LNCAP (cell line): ENCODE measurements around the gene CBX4.

Source experiments
- CTCF ChIP-seq: fragments of 450-650 bp; IDR thresholded peaks from 2 replicates; pipeline ENCODE4 v1.5.1; 2017; ENCODE audit warnings: mild to moderate bottlenecking

Gene CBX4

GRCh38 chr17:79832218-79833109 is 6.8 kb downstream of the CBX4 start:
- TF ChIP-seq CTCF: no peak

DNA sequence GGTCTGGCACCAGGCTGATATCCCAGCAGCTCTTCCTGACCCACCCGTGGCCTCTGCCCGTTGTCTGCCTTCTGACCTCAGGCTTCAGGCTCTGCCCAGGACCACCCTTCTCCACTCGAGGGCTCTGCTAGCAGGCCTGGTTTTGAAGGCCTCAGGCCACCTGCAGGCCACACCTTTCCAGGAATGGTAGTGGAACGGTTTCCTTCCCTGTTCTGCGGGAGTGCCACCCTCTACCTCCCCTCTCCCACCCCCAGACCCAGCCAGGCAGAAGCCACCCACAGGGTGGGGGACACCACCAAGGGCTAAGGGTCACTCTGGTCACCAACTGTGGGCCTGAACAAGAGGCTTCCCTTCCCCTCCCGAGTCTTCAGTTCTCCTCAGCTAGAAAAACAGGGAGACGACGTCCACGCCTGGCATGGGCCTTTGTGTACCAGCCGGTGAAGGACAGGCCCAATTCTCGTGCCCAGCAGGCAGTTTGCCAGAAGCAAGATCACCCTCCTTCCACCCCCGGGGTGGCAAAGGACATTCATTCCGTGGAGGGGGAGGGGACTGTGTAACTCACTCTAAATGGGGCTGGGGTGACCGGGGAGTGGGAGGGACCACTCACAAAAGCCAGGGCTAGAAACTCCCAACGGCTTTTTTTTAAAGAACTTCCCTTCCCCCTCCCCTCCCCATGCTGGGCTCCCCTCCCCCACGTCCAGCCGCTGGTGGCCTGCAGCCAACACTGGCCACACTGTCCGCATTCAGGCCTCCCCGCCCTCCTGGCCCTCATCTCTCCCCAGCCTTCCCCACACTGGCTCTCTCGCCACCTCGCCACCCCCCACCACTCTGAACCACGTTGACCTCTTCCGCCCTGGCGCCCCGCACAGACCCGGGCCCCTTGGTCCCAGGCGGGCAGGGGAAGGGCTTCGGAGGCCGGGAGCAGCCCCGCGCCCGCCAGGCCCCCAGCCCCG is 7.7 kb downstream of the CBX4 start:
- no peak for TF ChIP-seq CTCF

GRCh38 chr17:79830763-79831264 is 8.4 kb downstream of the CBX4 start:
- no peak for TF ChIP-seq CTCF

DNA sequence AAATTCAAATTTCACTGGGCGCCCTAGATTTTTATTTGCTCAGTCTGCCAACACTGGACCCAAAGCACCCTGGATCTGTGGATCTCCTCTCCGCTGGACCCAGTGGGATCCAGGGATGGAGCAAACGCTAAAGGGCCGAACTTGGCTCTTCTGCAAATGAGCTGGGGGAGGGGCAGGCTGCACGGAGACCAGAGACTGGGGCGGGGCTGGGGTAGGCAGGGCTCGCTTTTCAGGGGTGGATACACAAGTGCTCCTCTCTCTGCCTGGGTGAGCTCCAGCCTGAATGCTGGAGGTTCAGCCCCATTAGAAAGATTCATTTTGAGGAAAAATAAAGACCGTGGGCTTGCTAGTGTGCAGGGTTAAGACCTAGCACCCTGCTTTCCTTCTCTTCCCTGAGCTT is 8.9 kb downstream of the CBX4 start:
- no peak for TF ChIP-seq CTCF

DNA sequence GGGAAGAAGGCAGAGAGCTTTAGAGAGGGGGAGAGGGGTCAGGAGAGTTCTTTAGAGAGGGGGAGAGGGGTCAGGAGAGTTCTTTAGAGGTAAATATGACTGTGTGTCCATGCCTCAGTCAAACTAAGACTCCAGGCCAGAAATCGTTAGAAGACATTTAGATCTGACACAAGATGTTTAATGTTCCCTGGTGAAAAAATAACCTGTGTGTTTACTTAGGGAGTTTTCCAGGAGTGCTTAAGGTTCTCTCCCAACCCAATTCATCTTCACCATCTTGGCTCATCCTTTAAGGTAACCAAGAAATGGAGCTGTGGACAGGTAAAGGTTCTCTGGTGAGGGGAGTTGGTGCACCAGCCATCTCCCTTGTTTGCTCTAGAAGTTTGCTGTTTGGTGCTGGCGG is 9.8 kb downstream of the CBX4 start:
- no peak for TF ChIP-seq CTCF

DNA sequence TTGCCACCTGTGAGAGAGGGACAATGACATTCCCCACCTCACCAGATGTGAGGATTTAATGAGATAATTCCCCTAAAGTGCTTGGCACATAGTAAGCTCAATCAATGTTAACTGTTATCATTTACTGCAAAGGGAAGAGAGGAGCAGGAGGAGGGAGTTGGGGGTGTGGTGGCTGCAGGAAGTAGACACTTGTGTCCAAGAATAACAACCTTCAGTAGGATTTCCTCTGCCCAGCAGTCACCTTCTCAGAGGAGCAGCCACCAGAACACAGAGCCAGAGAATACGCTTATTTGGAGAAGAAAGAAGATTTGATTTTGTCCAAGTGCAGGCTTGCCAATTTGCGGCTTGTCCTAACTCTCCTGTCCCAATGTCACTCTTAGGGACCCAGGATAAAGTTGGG is 10.2 kb downstream of the CBX4 start:
- no peak for TF ChIP-seq CTCF

DNA sequence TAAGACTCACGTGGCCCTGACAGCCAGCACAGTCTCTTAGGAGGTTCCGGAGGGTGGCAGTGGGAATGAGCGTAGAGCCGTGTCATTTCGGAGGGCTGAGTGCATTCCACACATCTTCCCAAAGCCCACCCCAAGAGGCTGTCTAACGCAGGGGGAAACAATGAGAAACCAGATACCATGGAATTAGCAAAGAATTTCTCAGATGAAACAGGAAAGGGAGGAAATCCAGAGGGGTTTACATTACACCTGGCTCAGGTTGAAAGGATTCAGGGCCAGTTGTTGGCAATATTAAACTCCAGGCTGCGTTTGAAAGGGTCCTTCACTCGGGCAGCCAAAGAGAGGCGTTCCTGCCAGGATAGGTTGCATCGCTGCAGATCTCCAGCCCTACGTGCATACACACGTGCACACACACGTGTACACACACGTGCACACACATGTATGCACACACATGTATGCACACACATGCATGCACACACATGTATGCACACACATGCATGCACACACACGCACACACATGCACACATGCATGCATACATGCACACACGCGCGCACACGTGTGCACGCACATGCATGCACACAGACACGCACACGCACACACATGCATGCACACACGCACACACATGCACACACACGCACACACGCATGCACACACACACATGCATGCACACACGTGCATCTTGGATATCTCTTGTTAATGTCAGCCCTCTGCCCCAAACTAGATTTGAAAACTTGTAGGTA is 12.2 kb downstream of the CBX4 start:
- TF ChIP-seq CTCF: no peak
